Measurements from ENCODE around the gene RBM25.

The RBM25 gene

DNA sequence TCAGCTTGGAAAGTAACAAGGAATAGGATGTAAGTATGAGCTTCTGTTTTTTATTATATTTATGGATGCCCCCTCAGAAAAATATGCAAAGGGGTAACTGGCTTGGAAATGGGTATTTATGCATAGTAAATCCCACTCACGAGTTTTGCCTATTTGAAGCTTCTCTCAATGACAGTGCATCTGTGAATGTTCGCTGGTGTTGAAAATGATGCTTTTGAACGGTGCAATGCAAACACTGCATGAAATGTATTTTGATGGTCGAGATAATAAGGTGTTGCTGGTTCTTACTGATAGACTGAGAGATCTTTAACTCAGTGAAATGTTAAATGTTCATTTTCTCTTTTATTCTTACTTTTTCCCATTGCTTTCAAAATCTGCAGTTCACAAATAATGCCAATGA, 42.0 kb downstream of the RBM25 start:
- H3K9me3 ChIP-seq (ENCODE audit: control insufficient read depth, insufficient read depth, low read depth, low read length), result no peaks in the 10 kb centered on the region
- no peaks in the 10 kb centered on the region for H3K4me1 ChIP-seq (ENCODE audit: control insufficient read depth, insufficient read depth, low read length)
- CTCF ChIA-PET, result interaction anchor here (0.6 to 0.7 kb wide), 2 partner anchors 26 to 778 kb away, joined by 3 read pairs; no protein-coding TSS in a partner anchor
- no peak for TF ChIP-seq ZFP37 (tag by site-specific recombination; IDR thresholded peaks at IDR 0.05)
- TF ChIP-seq ZBTB17 (tag by site-specific recombination; IDR thresholded peaks at IDR 0.05), result no peak
- TF ChIP-seq SP2 (tag by site-specific recombination; IDR thresholded peaks at IDR 0.05), result no peak
- TF ChIP-seq, protein P1, sequence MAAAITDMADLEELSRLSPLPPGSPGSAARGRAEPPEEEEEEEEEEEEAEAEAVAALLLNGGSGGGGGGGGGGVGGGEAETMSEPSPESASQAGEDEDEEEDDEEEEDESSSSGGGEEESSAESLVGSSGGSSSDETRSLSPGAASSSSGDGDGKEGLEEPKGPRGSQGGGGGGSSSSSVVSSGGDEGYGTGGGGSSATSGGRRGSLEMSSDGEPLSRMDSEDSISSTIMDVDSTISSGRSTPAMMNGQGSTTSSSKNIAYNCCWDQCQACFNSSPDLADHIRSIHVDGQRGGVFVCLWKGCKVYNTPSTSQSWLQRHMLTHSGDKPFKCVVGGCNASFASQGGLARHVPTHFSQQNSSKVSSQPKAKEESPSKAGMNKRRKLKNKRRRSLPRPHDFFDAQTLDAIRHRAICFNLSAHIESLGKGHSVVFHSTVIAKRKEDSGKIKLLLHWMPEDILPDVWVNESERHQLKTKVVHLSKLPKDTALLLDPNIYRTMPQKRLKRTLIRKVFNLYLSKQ (tag by site-specific recombination; IDR thresholded peaks at IDR 0.05; ENCODE audit: borderline replicate concordance), result no peak
- TF ChIP-seq ZNF677 (tag by site-specific recombination; IDR thresholded peaks at IDR 0.05), result no peak
- TF ChIP-seq ZNF211 (tag by site-specific recombination; IDR thresholded peaks at IDR 0.05; ENCODE audit: low read depth), result no peak
- no peak for TF ChIP-seq ZNF629 (tag by site-specific recombination; IDR thresholded peaks at IDR 0.05)
- no peak for TF ChIP-seq ZNF777 (tag by site-specific recombination; IDR thresholded peaks at IDR 0.05; ENCODE audit: borderline replicate concordance)
- no peak for TF ChIP-seq GFI1B (tag by site-specific recombination; IDR thresholded peaks at IDR 0.05)
- TF ChIP-seq, protein P2, sequence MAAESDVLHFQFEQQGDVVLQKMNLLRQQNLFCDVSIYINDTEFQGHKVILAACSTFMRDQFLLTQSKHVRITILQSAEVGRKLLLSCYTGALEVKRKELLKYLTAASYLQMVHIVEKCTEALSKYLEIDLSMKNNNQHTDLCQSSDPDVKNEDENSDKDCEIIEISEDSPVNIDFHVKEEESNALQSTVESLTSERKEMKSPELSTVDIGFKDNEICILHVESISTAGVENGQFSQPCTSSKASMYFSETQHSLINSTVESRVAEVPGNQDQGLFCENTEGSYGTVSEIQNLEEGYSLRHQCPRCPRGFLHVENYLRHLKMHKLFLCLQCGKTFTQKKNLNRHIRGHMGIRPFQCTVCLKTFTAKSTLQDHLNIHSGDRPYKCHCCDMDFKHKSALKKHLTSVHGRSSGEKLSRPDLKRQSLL (tag by site-specific recombination; IDR thresholded peaks at IDR 0.05), result no peak
- no peak for TF ChIP-seq SP7 (tag by site-specific recombination; IDR thresholded peaks at IDR 0.05)
- TF ChIP-seq ZNF585B (tag by site-specific recombination; IDR thresholded peaks at IDR 0.05), result no peak
- TF ChIP-seq ZSCAN16 (tag by site-specific recombination; IDR thresholded peaks at IDR 0.05), result no peak
- TF ChIP-seq, protein P3, sequence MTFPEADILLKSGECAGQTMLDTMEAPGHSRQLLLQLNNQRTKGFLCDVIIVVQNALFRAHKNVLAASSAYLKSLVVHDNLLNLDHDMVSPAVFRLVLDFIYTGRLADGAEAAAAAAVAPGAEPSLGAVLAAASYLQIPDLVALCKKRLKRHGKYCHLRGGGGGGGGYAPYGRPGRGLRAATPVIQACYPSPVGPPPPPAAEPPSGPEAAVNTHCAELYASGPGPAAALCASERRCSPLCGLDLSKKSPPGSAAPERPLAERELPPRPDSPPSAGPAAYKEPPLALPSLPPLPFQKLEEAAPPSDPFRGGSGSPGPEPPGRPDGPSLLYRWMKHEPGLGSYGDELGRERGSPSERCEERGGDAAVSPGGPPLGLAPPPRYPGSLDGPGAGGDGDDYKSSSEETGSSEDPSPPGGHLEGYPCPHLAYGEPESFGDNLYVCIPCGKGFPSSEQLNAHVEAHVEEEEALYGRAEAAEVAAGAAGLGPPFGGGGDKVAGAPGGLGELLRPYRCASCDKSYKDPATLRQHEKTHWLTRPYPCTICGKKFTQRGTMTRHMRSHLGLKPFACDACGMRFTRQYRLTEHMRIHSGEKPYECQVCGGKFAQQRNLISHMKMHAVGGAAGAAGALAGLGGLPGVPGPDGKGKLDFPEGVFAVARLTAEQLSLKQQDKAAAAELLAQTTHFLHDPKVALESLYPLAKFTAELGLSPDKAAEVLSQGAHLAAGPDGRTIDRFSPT (tag by site-specific recombination; IDR thresholded peaks at IDR 0.05), result no peak
- TF ChIP-seq KLF1 (tag by site-specific recombination; IDR thresholded peaks at IDR 0.05), result no peak
- no peak for TF ChIP-seq ZNF549 (tag by site-specific recombination; IDR thresholded peaks at IDR 0.05)
- TF ChIP-seq BCL11B (tag by site-specific recombination; IDR thresholded peaks at IDR 0.05; ENCODE audit: low read depth), result no peak
- TF ChIP-seq, protein P4, sequence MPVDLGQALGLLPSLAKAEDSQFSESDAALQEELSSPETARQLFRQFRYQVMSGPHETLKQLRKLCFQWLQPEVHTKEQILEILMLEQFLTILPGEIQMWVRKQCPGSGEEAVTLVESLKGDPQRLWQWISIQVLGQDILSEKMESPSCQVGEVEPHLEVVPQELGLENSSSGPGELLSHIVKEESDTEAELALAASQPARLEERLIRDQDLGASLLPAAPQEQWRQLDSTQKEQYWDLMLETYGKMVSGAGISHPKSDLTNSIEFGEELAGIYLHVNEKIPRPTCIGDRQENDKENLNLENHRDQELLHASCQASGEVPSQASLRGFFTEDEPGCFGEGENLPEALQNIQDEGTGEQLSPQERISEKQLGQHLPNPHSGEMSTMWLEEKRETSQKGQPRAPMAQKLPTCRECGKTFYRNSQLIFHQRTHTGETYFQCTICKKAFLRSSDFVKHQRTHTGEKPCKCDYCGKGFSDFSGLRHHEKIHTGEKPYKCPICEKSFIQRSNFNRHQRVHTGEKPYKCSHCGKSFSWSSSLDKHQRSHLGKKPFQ (tag by site-specific recombination; IDR thresholded peaks at IDR 0.05), result no peak
- TF ChIP-seq, protein P5, sequence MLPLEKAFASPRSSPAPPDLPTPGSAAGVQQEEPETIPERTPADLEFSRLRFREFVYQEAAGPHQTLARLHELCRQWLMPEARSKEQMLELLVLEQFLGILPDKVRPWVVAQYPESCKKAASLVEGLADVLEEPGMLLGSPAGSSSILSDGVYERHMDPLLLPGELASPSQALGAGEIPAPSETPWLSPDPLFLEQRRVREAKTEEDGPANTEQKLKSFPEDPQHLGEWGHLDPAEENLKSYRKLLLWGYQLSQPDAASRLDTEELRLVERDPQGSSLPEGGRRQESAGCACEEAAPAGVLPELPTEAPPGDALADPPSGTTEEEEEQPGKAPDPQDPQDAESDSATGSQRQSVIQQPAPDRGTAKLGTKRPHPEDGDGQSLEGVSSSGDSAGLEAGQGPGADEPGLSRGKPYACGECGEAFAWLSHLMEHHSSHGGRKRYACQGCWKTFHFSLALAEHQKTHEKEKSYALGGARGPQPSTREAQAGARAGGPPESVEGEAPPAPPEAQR (tag by site-specific recombination; IDR thresholded peaks at IDR 0.05), result no peak
- POLR2A ChIA-PET, result no interaction called here
- no peak overlapping the region for H3K27ac ChIP-seq (ENCODE audit: extremely low read depth, low read depth, low read length)
- peaks cover 79 to 92% of the 10 kb centered on the region in 2 experiments for H3K36me3 ChIP-seq (ENCODE audit: control insufficient read depth in 2 of 2, insufficient read depth in 1 of 2, low read length in 2 of 2)
- no peak overlapping the region for H3K4me3 ChIP-seq (ENCODE audit: low read depth, low read length)

All from HEK293 (cell line).